MM.1S (cell line): ENCODE results near the gene RGS6.

Source experiments
- DNase-seq: peaks from one replicate; pipeline ENCODE4 v3.0.0-alpha.2; 2015
- H2AFZ ChIP-seq: fragments of 300-600 bp; sonication (generic); 2 replicates; pipeline ENCODE4 v1.6.0; 2016; ENCODE audit warnings: antibody characterized with exemption, low read length
- H3F3A ChIP-seq: fragments of 300-600 bp; sonication (generic); 2 replicates; pipeline ENCODE4 v1.6.1; 2016; ENCODE audit warnings: mild to moderate bottlenecking, antibody characterized with exemption, low read length, moderate library complexity, mixed read lengths; ENCODE audit not compliant: insufficient read depth
- H3K27ac ChIP-seq: fragments of 300-600 bp; sonication (generic); 2 replicates; pipeline ENCODE4 v1.5.1; 2016; ENCODE audit warnings: mild to moderate bottlenecking, low read length
- H3K27me3 ChIP-seq: fragments of 300-600 bp; sonication (generic); replicated peaks from 2 replicates; pipeline ENCODE4 v1.6.0; 2016; ENCODE audit warnings: low read length; ENCODE audit not compliant: insufficient read depth
- H3K36me3 ChIP-seq: fragments of 300-600 bp; sonication (generic); replicated peaks from 2 replicates; pipeline ENCODE4 v1.6.1; 2016; ENCODE audit warnings: mild to moderate bottlenecking, low read length, mixed read lengths; ENCODE audit not compliant: insufficient read depth
- H3K4me1 ChIP-seq: fragments of 300-600 bp; sonication (generic); 2 replicates; pipeline ENCODE4 v1.6.1; 2016; ENCODE audit warnings: low read length, mixed read lengths
- H3K4me2 ChIP-seq: fragments of 300-600 bp; sonication (generic); 2 replicates; pipeline ENCODE4 v1.6.0; 2016; ENCODE audit warnings: low read depth, low read length
- H3K4me3 ChIP-seq: fragments of 300-600 bp; sonication (generic); 2 replicates; pipeline ENCODE4 v1.5.1; 2016; ENCODE audit warnings: low read length, mixed read lengths
- H3K79me2 ChIP-seq: fragments of 300-600 bp; sonication (generic); 2 replicates; pipeline ENCODE4 v1.6.1; 2016; ENCODE audit warnings: mixed run types, low read length, mixed read lengths
- H3K9ac ChIP-seq: fragments of 300-600 bp; sonication (generic); 2 replicates; pipeline ENCODE4 v1.6.1; 2016; ENCODE audit warnings: low read length, mixed read lengths
- H3K9me2 ChIP-seq: fragments of 300-600 bp; sonication (generic); replicated peaks from 2 replicates; pipeline ENCODE4 v1.6.1; 2016; ENCODE audit warnings: mild to moderate bottlenecking, low read length, mixed read lengths; ENCODE audit not compliant: insufficient read depth
- H3K9me3 ChIP-seq: fragments of 300-600 bp; sonication (generic); replicated peaks from 2 replicates; pipeline ENCODE4 v1.6.1; 2016; ENCODE audit warnings: mild to moderate bottlenecking, low read length, mixed read lengths; ENCODE audit not compliant: insufficient read depth
- H4K20me1 ChIP-seq: fragments of 300-600 bp; sonication (generic); 2 replicates; pipeline ENCODE4 v1.6.1; 2016; ENCODE audit warnings: mild to moderate bottlenecking, low read length, moderate library complexity, mixed read lengths; ENCODE audit not compliant: insufficient read depth
- EZH2 ChIP-seq: fragments of 300-600 bp; sonication (generic); optimal IDR thresholded peaks from 2 replicates; pipeline ENCODE3; 2017; ENCODE audit warnings: low read depth, mild to moderate bottlenecking, antibody characterized with exemption, low read length, mixed read lengths
- EZH2phosphoT487 ChIP-seq: fragments of 300-600 bp; sonication (generic); IDR thresholded peaks from 2 replicates; pipeline ENCODE4 v1.6.1; 2018; ENCODE audit warnings: antibody characterized with exemption, low read length
- TF ChIP-seq, protein P1 (sequence below): fragments of 300-600 bp; sonication (generic); IDR thresholded peaks from 2 replicates; pipeline ENCODE4 v1.5.1; 2016; ENCODE audit warnings: antibody characterized with exemption, low read length, mixed read lengths

Gene RGS6

DNA sequence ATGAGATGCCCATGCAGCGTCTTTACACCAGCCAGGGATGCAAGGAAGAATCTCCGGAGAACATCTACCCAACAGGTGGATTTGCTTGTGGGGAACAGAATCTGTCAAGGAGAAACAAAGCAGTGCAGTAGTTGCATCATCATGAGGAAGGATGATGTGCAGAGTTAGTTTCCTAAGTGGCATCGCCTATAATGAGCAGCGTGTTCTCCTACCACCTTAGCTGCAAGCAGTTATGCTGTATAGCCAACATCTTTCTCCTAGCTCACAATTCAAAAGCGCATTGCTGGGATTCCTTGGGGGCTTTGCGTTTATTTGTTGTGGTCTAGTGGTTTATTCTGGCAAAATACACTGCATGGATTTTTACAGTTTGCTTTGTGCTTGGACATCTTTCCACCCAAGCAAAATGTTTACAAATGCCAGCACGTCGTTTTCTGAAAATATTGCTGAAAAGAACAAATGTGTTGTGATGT lies 233.0 kb downstream of the RGS6 start:
- no peaks in the 10 kb centered on the region for H3K27me3 ChIP-seq
- no peak overlapping the region for H3K4me2 ChIP-seq
- no peak overlapping the region for H3K4me3 ChIP-seq
- H3K4me1 ChIP-seq, result no peaks in the 10 kb centered on the region
- no peak overlapping the region for H3K27ac ChIP-seq
- DNase-seq, result no peak
- H2AFZ ChIP-seq, result no peak overlapping the region
- H4K20me1 ChIP-seq, result no peaks in the 10 kb centered on the region
- no peaks in the 10 kb centered on the region for H3F3A ChIP-seq
- no peaks in the 10 kb centered on the region for H3K9me2 ChIP-seq
- TF ChIP-seq EZH2phosphoT487 (no peak), EZH2 (no peak)
- TF ChIP-seq, protein P1, sequence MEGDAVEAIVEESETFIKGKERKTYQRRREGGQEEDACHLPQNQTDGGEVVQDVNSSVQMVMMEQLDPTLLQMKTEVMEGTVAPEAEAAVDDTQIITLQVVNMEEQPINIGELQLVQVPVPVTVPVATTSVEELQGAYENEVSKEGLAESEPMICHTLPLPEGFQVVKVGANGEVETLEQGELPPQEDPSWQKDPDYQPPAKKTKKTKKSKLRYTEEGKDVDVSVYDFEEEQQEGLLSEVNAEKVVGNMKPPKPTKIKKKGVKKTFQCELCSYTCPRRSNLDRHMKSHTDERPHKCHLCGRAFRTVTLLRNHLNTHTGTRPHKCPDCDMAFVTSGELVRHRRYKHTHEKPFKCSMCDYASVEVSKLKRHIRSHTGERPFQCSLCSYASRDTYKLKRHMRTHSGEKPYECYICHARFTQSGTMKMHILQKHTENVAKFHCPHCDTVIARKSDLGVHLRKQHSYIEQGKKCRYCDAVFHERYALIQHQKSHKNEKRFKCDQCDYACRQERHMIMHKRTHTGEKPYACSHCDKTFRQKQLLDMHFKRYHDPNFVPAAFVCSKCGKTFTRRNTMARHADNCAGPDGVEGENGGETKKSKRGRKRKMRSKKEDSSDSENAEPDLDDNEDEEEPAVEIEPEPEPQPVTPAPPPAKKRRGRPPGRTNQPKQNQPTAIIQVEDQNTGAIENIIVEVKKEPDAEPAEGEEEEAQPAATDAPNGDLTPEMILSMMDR, result no peak
- H3K79me2 ChIP-seq, result no peaks in the 10 kb centered on the region
- H3K9ac ChIP-seq, result no peak overlapping the region
- no peaks in the 10 kb centered on the region for H3K9me3 ChIP-seq
- no peaks in the 10 kb centered on the region for H3K36me3 ChIP-seq

DNA sequence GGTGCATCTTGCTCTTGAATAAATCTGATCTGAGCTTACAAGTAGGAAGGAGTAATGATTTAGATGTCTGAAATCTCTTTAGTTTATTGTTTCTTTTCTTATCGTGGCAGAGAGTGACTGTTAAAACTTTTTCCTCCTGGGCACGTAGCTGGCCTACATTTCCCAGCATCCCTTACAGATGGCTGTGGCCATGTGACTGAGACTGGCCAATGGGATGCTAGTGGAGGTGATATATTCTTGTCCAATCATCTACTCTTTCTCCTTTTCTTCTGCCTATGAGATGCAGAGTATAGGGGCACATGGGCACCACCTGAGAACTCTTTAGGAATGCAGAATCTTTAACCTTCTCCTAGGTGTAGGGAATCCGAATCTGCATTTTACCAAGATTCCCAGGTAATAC lies 237.3 kb downstream of the RGS6 start:
- no peak overlapping the region for H3K9ac ChIP-seq
- no peaks in the 10 kb centered on the region for H3K4me1 ChIP-seq
- no peak for DNase-seq
- no peak overlapping the region for H3K4me2 ChIP-seq
- TF ChIP-seq EZH2, result no peak
- TF ChIP-seq, protein P1, result no peak
- no peak for TF ChIP-seq EZH2phosphoT487
- no peaks in the 10 kb centered on the region for H3K27me3 ChIP-seq
- no peak overlapping the region for H3K4me3 ChIP-seq
- no peaks in the 10 kb centered on the region for H3K79me2 ChIP-seq
- no peaks in the 10 kb centered on the region for H4K20me1 ChIP-seq
- no peak overlapping the region for H2AFZ ChIP-seq
- H3K36me3 ChIP-seq, result no peaks in the 10 kb centered on the region
- no peak overlapping the region for H3K27ac ChIP-seq
- no peaks in the 10 kb centered on the region for H3K9me2 ChIP-seq
- no peaks in the 10 kb centered on the region for H3K9me3 ChIP-seq
- H3F3A ChIP-seq, result no peaks in the 10 kb centered on the region

- TF ChIP-seq EZH2phosphoT487 (no peak), EZH2 (no peak)
- TF ChIP-seq, protein P1, result no peak
- no peak overlapping the region for H3K4me2 ChIP-seq
Measured at GRCh38 chr14:72172049-72172448, 239.8 kb downstream of the RGS6 start.

More at GRCh38 chr14:72172049-72172448, 239.8 kb downstream of the RGS6 start:
- H3F3A ChIP-seq, result no peaks in the 10 kb centered on the region
- H4K20me1 ChIP-seq, result no peaks in the 10 kb centered on the region
- H3K9me3 ChIP-seq, result no peaks in the 10 kb centered on the region
- H3K27me3 ChIP-seq, result no peaks in the 10 kb centered on the region
- H3K4me1 ChIP-seq, result no peaks in the 10 kb centered on the region
- H3K79me2 ChIP-seq, result no peaks in the 10 kb centered on the region
- no peaks in the 10 kb centered on the region for H3K36me3 ChIP-seq
- no peak overlapping the region for H3K4me3 ChIP-seq
- H3K27ac ChIP-seq, result no peak overlapping the region
- no peak for DNase-seq
- no peak overlapping the region for H3K9ac ChIP-seq
- H2AFZ ChIP-seq, result no peak overlapping the region
- H3K9me2 ChIP-seq, result no peaks in the 10 kb centered on the region
